ENCODE measurements around the gene ANKS1A.
"Not testable (repeated sequence)": the region's sequence is repeated elsewhere in the genome, so short reads cannot be mapped to it uniquely, and the experiment has no call there.

ANKS1A gene, protein sequence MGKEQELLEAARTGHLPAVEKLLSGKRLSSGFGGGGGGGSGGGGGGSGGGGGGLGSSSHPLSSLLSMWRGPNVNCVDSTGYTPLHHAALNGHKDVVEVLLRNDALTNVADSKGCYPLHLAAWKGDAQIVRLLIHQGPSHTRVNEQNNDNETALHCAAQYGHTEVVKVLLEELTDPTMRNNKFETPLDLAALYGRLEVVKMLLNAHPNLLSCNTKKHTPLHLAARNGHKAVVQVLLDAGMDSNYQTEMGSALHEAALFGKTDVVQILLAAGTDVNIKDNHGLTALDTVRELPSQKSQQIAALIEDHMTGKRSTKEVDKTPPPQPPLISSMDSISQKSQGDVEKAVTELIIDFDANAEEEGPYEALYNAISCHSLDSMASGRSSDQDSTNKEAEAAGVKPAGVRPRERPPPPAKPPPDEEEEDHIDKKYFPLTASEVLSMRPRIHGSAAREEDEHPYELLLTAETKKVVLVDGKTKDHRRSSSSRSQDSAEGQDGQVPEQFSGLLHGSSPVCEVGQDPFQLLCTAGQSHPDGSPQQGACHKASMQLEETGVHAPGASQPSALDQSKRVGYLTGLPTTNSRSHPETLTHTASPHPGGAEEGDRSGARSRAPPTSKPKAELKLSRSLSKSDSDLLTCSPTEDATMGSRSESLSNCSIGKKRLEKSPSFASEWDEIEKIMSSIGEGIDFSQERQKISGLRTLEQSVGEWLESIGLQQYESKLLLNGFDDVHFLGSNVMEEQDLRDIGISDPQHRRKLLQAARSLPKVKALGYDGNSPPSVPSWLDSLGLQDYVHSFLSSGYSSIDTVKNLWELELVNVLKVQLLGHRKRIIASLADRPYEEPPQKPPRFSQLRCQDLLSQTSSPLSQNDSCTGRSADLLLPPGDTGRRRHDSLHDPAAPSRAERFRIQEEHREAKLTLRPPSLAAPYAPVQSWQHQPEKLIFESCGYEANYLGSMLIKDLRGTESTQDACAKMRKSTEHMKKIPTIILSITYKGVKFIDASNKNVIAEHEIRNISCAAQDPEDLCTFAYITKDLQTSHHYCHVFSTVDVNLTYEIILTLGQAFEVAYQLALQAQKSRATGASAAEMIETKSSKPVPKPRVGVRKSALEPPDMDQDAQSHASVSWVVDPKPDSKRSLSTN

DNA sequence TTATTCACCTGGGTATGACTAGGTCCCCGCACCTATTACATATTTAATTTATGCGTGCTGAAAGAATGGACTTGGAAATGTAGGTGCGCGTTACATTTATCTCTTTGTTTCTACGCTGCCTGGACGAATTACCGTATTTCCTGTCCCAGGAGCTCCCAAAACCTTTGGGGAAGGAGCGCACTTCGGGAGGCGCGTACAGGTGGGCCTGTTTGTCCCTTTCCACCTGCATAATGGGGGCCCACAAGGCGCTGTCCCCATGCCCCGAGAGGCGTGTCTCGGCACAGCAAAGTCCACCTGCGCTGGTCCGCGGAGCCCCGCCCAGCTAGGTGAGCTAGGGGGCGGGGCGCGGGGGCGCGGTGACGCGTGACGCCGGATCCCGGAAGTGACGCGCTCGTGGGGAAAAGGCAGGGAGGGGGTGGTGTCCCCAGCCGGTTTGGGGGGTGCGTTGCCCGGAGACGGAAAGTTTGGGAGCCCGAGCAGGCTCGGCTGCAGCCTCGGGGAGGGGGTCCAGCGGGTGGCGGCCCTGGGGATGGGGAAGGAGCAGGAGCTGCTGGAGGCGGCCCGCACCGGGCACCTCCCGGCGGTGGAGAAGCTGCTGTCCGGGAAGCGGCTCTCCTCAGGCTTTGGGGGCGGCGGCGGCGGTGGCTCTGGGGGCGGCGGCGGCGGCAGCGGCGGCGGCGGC is at the start of gene ANKS1A:
Gene ANKS1A, plus strand, starts transcription at position 382 of the 682 bp plus-strand sequence. Its CDS starts 148 bp downstream, at position 530.
- peak; percentile 86 for DNase-seq

DNA sequence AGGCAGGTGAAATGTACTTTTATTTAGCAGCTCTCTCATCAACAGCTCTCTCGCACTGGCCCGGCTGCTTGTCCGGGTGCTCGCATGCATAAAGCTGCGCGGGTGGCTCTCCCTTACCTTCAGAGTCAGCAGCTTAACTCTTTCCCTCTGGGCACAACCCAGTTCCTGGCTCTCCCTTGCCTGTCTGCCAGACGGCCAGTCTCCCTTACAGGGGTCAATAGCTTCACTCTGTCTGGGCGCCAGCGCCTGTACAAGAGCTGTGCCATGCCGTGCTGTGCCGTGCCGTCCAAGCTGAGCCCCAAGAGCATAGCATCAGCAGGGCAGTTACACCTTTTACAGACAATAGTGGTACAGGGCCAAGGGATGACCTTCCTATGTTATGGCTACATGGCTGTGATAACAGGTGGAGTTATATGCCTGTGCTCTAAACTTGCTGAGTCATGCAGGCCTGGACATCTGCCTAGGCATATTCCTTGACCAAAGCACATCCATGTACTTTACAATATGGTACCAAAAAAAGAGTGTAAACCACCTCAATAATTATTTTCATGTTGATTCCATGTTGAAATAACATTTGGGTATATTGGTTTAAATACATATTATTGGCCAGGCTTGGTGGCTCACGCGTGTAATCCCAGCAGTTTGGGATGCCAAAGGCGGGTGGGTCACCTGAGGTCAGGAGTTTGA is 49.2 kb upstream of the ANKS1A start:
- DNase-seq = no peak

DNA sequence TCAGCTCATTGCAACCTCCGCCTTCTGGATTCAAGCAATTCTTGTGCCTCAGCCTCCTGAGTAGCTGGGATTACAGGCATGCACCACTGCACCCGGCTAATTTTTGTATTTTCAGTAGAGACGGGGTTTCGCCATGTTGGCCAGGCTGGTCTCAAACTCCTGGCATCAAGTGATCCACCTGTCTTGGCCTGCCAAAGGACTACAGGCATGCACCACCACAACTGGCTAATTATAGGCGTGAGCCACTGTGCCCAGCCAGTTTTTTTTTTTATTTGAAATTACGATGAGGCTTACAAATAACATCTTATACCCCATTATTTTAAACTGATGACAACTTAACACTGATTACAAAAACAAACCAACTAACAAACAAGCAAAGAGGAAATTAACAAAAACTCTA is 40.0 kb upstream of the ANKS1A start:
- DNase-seq = not testable (repeated sequence)

DNA sequence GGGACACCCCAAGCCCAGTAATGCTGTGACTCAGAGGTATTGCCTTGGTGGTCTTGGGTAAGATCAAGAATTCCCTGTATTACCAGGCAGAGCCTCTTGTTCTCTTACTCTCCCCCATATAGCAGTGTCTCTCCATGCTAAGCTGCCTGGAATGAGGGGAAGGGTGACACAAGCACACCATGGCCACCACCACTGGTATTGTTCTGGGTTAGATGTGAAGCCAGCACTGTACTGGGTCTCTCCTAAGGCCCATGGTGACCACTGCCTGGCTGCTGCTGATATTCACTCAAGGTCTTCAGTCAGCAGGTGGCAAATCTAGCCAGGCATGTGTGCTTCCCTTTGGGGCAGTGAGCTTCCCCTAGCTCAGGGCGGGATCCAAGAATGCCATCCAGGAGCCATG is 37.7 kb upstream of the ANKS1A start:
- no peak for DNase-seq

DNA sequence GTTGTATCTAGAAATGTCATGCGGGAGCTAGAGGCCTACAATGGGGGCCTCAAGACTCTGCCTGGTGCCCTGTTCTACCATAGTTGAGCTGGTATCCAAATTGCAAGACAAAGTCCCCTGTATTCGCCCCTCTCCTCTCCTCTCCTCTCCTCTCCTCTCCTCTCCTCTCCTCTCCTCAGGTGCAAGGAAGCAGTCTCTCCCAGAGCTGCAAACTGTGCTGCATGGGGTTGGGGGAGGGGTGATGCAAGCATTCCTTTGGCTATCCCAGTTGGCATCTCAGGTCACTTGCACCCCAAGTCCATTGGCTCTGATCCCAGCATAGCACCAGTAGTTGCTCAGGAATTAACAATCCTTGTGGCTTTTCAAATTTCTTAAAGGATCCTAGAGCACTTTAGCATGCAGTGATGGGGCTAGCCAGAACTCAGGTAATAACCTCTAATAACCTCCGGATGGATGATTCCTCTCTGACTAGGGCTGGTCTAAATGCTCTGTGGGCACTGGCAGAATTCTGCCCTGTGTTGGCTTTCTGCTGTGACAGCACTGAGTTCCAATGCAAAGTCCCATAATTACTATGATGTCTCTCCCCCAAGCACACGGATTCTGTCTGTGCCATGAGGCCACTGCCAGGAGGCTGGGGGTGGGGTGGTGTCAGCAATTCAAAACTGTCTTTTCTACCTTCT is 36.5 kb upstream of the ANKS1A start:
- DNase-seq = no peak

DNA sequence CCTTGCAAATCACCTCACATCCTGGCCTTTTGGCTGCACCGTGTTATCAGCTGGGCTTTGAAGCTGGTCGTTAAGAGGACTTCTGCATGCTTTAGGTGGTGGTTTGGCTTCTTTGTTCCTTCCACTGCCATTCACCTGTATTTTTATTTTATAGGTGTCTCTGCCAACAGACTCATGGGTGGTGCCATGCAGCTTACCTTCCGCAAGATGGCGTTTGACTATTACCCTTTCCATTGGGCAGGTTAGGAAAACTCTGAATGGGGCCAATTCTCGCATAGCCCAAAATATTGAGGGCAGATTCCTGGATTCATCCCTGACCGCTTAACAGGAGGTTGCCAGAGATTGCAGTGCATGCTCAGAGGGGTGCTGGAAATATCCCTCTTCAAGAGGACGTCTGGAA is 33.6 kb upstream of the ANKS1A start:
- DNase-seq = no peak

DNA sequence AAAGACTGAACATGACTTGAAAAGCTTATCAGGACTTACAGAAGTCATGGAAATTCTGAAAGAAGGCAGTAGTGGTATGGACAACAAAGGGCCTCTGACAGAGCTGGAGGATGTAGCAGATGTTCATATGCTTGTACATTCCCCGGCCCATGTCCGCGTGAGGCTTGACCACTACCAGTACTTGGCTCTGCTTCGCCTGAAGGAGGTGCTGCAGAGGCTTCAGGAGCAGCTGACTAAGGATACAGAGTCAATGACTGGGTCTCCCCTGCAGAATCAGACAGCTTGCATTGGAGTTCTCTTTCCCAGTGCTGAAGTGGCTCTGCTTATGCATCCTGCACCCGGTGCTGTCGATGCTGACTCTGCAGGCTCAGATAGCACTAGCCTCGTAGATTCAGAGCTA is 30.4 kb upstream of the ANKS1A start:
- DNase-seq = no peak

DNA sequence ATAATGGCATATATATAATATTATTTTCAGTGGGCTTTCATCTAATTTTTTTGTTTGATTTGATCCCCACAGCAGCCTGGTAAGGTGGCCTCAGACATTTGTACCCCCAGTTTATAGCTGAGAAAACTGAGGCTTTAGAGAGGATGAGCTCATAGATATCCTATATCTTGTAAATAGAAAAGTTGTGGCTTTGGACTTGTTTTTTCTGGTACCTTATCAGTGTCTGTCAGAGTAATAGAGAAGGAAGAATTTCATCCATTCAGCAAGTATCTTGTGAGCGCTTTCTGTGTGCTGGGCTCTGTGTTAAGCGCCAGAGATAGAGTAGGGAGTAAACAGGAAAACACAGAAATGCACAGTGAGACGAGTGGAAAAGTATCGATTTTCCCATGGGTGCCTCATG is 29.1 kb upstream of the ANKS1A start:
- no peak for DNase-seq

DNA sequence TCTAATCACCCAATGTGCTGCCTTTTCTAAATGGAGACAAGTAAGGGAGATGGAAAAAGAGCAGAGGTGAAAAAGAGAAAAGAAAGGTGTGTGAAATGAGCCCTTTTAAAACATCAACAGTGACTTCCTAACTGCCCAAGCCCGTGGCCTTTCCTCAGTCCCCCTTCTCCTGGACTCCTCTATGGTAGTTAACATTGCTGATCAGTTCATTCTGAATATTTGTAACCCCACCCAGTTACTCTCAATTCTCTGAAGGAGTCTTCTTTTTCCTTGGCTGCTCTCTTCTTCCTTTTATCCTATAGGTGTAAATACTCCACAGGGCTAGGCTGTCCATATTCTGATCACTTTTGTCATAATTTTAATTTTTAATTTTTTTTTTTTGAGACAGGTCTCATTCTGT is 28.3 kb upstream of the ANKS1A start:
- DNase-seq = no peak

DNA sequence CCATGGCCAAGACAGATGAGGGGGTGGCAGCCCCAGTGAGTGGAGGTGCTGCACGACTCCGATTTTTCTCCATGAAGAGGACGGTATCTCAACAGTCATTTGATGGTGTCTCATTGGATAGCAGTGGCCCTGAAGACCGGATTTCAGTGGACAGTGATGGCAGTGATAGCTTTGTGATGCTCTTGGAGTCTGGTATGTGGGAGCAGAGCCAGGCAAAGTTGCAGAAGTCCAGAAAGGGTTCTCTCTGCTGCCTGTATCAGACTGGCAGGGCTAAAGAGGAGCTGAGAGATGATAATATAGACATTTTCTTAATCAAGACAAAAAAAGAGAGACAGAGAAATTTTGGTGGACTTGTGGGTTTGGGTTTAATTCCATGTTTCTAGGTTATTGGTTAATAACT is 25.0 kb upstream of the ANKS1A start:
- no peak for DNase-seq

DNA sequence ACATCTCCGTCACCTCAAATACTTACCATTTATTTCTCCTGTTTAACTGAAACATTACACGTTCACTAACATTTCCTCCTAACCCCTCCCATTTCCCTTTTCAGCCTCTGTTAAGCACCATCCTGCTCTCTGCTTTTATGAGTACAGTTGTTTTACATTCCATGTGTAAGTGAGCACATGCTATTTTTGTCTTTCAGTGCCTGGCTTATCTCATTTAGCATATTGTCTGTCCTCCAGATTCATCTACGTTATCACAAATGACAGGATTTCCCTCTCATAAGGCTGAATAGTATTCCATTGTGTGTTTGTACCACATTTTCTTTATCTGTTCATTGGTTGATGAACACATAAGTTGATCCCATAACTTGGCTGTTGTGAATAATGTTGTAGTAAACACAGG is 23.9 kb upstream of the ANKS1A start:
- no peak for DNase-seq

DNA sequence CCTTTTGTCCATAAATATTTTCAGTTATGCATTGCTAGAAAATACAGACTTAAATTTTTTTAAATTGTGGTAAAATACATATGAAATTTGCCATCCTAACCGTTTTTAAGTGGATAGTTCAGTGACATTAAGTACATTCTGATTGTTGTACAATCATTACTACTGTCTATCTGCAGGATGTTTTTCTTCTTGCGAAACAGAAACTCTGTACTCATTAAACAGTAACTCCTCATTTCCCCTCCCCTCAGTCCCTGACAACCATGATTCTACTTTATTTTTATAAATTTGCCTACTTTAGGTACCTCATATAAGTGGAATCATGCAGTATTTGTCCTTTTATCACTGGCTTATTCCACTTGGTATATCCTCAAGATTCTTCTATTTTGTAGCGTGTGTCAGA is 22.5 kb upstream of the ANKS1A start:
- no peak for DNase-seq

DNA sequence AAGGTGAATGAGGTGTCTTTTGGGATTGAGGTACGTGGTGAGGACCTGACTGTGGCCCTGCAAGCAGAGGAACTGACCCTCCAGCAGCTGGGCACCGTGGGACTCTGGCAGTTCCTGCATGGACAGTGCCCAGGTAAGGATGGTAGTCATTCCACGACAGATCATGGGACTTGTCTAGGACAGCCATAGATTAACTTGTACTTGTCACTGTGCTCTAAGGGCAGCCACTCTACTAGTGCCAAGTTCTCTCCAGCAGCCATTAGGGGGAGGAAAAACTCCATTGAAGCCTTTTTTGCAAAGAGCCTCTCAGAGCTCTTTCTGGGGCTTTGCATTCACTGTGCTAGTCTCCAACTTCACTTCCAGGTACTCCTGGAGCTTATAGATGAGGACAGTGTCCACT is 21.6 kb upstream of the ANKS1A start:
- no peak for DNase-seq

DNA sequence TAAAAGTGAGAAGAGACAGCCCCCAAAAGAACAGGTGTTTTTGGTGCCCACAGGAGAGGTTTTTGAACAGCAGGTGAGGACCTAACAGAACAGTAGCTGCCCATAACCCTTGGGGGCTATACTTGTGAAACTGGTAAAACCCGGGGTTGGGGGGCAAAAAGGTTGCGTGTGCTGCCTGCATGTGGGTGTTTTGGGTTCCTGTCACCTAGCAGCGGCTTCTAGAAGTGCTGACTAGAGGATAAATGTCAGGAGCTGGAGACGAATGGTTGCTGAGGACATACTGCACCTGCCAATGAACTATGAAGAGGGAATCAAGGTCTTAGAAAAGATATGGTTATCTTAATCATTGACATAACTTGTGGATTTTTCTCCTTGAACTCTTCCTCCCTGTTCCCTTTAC is 17.2 kb upstream of the ANKS1A start:
- DNase-seq = no peak

DNA sequence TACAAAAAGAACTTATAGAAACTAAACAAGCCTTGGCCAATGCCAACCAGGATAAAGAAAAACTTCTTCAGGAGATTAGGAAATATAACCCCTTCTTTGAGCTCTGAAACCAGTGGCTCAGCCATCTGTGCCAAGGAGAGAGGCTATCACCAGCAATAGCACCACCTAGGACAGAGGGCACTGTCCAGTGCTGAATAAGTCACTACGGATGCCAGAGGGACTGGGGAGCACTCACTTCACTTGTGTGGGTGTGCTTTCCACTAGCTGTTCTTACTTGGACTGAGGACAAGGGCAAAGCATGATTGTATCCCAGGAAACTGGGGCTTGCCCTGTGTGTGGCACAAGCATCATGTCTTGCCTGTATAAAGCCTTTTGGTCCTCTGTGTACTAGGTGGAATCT is 16.7 kb upstream of the ANKS1A start:
- no peak for DNase-seq

DNA sequence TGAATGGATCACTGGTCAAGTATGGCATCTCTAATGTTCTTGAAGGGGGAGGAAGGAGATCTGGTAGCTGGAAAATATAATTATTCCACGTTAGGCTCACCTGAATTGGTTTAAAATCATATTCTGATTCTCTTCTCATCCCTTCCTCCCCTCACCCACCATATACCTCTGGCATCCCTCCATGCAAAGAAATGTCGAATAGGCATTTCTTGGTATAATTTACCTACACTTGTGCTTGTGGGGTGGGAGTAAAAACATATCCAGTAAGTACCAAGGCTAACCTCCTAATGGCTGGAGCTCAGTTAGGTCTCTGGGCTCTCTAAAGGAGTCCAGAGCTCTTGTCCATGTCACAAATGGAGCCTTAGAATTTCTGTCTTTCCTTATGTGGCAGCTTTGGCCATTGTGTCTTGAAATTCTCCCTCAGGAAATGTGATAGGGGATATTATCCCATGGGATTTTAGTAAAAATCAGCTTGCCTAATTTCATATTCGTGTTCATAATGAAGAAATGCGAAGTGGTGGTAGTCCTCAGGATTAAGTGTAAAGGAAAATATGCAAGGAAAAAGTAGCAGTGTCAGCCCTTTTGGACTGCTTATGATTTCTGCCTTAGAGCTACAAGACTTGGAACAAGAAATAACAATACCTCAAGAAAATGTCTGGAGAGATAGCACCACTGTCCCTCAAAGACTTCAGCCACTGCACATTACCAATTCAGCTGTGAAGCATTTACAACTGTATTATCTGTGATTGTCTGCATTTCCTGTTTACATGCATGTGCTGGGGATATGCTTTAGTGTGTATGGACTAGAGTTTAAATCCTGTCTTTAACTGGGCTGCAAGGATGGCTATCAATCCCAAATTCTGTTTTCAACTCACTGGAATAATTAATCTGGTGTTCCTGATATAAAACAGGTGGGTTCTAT is 13.5 kb upstream of the ANKS1A start:
- no peak for DNase-seq

DNA sequence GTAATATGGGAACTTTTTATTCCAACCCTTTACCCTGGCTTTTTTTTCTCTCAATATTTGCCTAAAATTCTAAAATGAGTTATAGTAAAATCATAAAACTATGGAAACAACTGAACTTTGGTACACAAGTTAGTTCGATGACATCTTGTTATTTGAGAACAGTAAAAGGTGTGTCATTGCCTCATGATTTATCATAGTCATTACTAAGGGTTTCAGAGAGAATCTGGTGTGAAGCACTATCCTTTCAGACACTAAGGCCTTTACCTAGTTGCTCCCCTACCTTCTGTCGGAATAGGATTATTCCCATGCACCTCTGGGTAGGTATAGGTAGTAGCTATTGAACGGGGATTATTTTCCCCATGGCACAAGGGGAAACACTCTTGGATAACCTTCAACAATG is 12.6 kb upstream of the ANKS1A start:
- no peak for DNase-seq

DNA sequence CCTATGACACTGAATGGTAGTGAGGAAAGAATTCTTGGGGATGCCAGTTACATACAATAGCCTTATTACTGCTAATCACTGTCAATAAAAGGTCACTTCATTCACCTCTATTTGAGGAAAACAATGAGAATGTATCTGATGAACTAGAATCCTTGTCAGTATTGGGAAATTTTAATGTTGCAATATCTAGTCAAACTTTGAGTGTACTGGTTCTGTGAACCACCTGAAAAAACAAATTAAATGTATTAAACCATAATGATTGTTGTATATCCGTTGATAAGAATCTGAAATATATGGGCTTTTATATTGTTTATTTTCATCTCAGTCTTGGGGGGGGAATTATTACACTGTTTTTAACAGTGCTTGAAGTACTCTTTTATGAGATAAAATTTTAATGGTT is 11.8 kb upstream of the ANKS1A start:
- DNase-seq = no peak

DNA sequence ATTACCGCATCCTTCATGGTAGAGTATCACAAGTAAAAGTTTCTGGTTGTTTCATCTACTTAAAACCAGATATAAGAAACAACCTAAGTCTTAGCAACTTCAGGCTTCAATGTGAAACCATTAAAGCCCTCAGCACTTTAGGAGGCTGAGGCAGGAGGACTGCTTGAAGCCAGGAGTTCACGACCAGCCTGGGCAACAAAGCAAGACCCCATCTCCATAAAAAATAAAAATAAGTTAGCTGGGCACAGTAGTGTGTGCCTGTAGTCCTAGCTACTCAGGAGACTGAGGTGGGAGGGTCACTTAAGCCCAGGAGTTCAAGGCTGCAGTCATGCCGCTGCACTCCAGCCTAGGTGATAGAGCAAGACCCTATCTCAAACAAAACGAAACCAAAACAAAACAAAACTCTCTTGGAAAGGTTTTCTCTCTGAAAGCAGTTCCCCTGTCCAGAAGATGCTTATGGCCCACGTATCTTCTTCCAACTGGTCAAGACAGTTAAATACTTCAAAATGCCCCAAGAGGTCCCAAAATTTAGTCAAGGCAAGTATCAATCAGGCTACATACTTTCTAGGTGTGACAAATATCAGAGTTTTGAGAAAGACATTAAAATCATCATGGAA is 11.1 kb upstream of the ANKS1A start:
- DNase-seq = no peak

DNA sequence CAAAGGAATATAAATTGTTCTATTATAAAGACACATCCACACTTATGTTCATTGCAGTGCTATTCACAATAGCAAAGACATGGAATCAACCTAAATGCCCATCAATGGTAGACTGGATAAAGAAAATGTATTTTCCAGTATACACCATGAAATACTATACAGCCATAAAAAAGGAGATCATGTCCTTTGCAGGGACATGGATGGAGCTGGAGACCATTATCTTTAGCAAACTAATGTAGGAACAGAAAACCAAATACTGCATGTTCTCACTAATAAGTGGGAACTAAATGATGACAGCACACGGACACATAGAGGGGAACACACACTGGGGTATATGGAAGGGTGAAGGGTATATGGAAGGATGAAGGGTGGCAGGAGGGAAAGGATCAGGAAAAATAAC is 5.0 kb upstream of the ANKS1A start:
- not testable (repeated sequence) for DNase-seq
